Stomach smooth muscle (tissue), 2 donors: Measurements from ENCODE around the gene PRDM11.

ENCODE experiments used
- H3K27ac ChIP-seq: one replicate; pipeline ENCODE4 v1.7.0; 2013; ENCODE audit warnings: mild to moderate bottlenecking, low read length, inconsistent platforms
- H3K27me3 ChIP-seq, 2 donors: one replicate each; pipeline ENCODE4 v1.7.0; 2013; ENCODE audit warnings: low read length in 2 of 2; ENCODE audit not compliant: insufficient read depth in 2 of 2, control insufficient read depth in 1 of 2
- H3K36me3 ChIP-seq, 2 donors: one replicate each; pipeline ENCODE4 v1.7.0; 2013; ENCODE audit warnings: low read length in 2 of 2; ENCODE audit not compliant: control insufficient read depth in 2 of 2, insufficient read depth in 2 of 2
- H3K4me1 ChIP-seq: one replicate; pipeline ENCODE4 v1.7.0; 2013; ENCODE audit warnings: low read length; ENCODE audit not compliant: control insufficient read depth, insufficient read depth
- H3K4me3 ChIP-seq, 2 donors: one replicate each; pipeline ENCODE4 v1.7.0; 2013; ENCODE audit warnings: low read length in 2 of 2
- H3K9ac ChIP-seq, 2 donors: one replicate each; pipeline ENCODE4 v1.7.0; 2013; ENCODE audit warnings: low read length in 2 of 2, mild to moderate bottlenecking in 1 of 2
- H3K9me3 ChIP-seq, 2 donors: one replicate each; pipeline ENCODE4 v1.7.0; 2013; ENCODE audit warnings: low read length in 2 of 2; ENCODE audit not compliant: control insufficient read depth in 2 of 2
- donor health status: healthy.
- donor health status: Pancreatic carcinoma.

The PRDM11 gene

DNA sequence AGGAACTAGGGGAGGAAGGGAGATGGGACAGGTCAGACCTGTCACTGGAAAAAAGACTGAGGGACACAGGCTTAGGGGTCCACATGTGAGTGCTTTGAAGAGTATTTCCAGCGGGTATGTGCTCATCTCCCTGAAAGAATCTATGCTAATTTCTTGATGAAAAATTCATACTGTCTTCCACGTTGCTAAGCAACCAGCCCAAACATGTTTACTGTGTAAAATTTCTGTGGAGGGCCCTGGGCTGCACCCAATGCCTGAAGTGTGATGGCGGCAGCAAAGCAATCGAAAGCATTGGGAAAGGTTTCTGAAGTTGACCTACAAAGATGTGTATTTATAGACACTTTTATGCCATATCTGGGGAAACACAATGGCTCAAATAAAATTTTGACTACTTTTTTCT is 132.3 kb downstream of the PRDM11 start:
- H3K27ac ChIP-seq, result no peak overlapping the region
- no peaks in the 10 kb centered on the region for H3K9me3 ChIP-seq
- no peak overlapping the region for H3K9ac ChIP-seq
- H3K4me1 ChIP-seq, result no peaks in the 10 kb centered on the region
- H3K36me3 ChIP-seq, result no peaks in the 10 kb centered on the region
- H3K27me3 ChIP-seq, result peaks cover 0 to 6% of the 10 kb centered on the region in 2 donors
- no peak overlapping the region for H3K4me3 ChIP-seq

- peaks cover 3 to 14% of the 10 kb centered on the region in 2 donors for H3K27me3 ChIP-seq
- no peaks in the 10 kb centered on the region for H3K4me1 ChIP-seq
- no peak overlapping the region for H3K4me3 ChIP-seq
- H3K27ac ChIP-seq, result no peak overlapping the region
- no peaks in the 10 kb centered on the region for H3K9me3 ChIP-seq
- H3K9ac ChIP-seq, result no peak overlapping the region
- H3K36me3 ChIP-seq, result no peaks in the 10 kb centered on the region
Observed at GRCh38 chr11:45279645-45280044, 133.2 kb downstream of the PRDM11 start.

DNA sequence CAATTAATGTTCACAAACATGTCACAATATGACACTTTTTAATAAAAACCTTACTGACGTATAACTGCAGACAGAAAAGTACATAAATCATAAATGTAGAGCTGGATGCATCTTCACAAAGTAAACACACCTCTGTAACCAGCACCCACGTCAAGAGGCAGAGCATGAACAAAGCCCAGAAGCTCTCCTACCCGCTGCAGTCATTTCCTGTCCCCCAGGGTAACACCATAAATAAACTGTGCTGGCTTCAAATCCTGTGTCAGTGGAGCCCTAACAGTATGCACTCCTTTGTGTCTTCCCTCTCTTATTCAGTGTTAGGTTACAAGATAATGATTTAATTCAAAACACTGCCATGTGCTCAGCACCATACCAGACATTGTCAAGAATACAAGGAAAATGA is 134.0 kb downstream of the PRDM11 start:
- Histone ChIP-seq H3K4me3 (no peak overlapping the region), H3K9me3 (no peaks in the 10 kb centered on the region), H3K27ac (no peak overlapping the region), H3K4me1 (no peaks in the 10 kb centered on the region), H3K36me3 (no peaks in the 10 kb centered on the region), H3K9ac (no peak overlapping the region), H3K27me3 (peaks cover 11 to 18% of the 10 kb centered on the region in 2 donors)

GRCh38 chr11:45282081-45282480 is 135.6 kb downstream of the PRDM11 start:
- Histone ChIP-seq H3K27ac (no peak overlapping the region), H3K4me1 (peaks cover 6% of the 10 kb centered on the region), H3K9ac (no peak overlapping the region), H3K9me3 (peaks cover 0 to 1% of the 10 kb centered on the region in 2 donors), H3K27me3 (peaks cover 27 to 30% of the 10 kb centered on the region in 2 donors), H3K4me3 (no peak overlapping the region), H3K36me3 (no peaks in the 10 kb centered on the region)
